ENCODE data around the gene MACROD2. TPM values are rescaled to one million over a fixed set of nuclear protein-coding genes. Genes with fewer than 3 reads are reported as not detected.

MACROD2 gene
- total and polyA plus RNA-seq, 11 donors, result 0.54 to 5.4 (median 2.4) TPM

- H3K4me3 ChIP-seq, result no peak overlapping the region
- H3K4me1 ChIP-seq, result no peaks in the 10 kb centered on the region
- ATAC-seq, result no peak
- WGBS, 4 donors, result 66 to 69% (median 68%) methylated on average over 3 of the region's 3 CpGs
- intact Hi-C loops (cut with DNase I), result no loop called here
- H3K9me3 ChIP-seq, result peaks cover 0 to 3% (median 0%) of the 10 kb centered on the region in 12 donors
- TF ChIP-seq CTCF (IDR thresholded peaks at IDR 0.05) (no peak), POLR2A (IDR thresholded peaks at IDR 0.05) (no peak)
- H3K36me3 ChIP-seq, result no peaks in the 10 kb centered on the region
- no peak for DNase-seq
- H3K27me3 ChIP-seq, result no peaks in the 10 kb centered on the region
- H3K27ac ChIP-seq, result no peak overlapping the region
Measured at GRCh38 chr20:14817101-14817500, 821.8 kb downstream of the MACROD2 start.

DNA sequence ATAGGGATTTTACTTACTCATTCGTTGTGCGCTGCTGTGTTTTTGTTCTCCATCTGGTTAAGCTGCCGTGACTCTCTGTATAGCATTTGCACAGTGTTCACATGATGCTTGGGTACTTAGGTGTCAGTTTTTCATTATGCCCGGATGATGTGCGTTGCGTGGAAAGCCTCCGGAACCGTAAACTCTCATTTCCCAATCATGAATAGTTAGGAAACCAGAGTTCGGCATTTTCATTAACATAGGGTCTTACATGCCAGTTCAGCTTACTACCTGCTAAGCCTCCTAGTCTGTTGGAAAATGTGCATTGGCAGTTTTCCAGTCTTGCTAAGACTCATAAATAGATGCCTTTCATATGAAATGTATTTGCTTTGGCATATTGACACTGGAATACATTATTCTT lies 825.5 kb downstream of the MACROD2 start:
- Histone ChIP-seq H3K4me1 (no peaks in the 10 kb centered on the region), H3K4me3 (no peak overlapping the region), H3K27me3 (no peaks in the 10 kb centered on the region), H3K9me3 (peaks cover 0 to 3% (median 0%) of the 10 kb centered on the region in 12 donors), H3K36me3 (no peaks in the 10 kb centered on the region), H3K27ac (no peak overlapping the region)
- intact Hi-C loops (cut with DNase I), result no loop called here
- TF ChIP-seq CTCF (IDR thresholded peaks at IDR 0.05), result no peak
- TF ChIP-seq POLR2A (IDR thresholded peaks at IDR 0.05), result no peak
- ATAC-seq, result no peak
- 92 to 94% (median 93%) methylated on average over 9 of the region's 9 CpGs for WGBS, 4 donors
- no peak for DNase-seq

- H3K27me3 ChIP-seq, result no peaks in the 10 kb centered on the region
- no peak overlapping the region for H3K4me3 ChIP-seq
- no peaks in the 10 kb centered on the region for H3K4me1 ChIP-seq
- TF ChIP-seq POLR2A (IDR thresholded peaks at IDR 0.05) (no peak), CTCF (IDR thresholded peaks at IDR 0.05) (no peak)
- no peak overlapping the region for H3K27ac ChIP-seq
- no peaks in the 10 kb centered on the region for H3K36me3 ChIP-seq
- DNase-seq (no peak), ATAC-seq (no peak)
- peaks cover 0 to 3% (median 0%) of the 10 kb centered on the region in 12 donors for H3K9me3 ChIP-seq
- intact Hi-C loops (cut with DNase I), result no loop called here
- 77 to 85% (median 80%) methylated on average over 3 of the region's 3 CpGs for WGBS, 4 donors
Measured at GRCh38 chr20:14821251-14821650, 825.9 kb downstream of the MACROD2 start.

DNA sequence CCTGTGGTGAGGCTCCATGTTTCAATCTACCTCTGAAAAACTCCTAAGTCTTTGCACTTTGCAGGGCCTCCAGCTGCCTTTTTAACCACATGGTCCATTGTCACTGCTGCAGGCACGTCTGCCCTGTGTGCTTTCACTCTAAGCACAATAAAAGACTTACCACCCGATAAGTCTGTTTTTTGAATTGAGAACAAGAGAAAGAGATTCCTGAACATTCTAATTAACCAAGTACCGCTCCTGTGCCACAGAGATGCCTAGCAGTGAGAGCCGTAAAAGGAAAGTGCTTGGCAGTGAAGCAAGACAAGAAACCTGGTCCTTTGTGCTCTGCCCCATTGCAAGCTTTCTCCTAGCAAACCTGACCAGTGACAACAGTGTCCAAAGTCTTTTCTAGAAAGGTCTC lies 829.7 kb downstream of the MACROD2 start:
- TF ChIP-seq CTCF (IDR thresholded peaks at IDR 0.05), result no peak
- no peak for TF ChIP-seq POLR2A (IDR thresholded peaks at IDR 0.05)
- Histone ChIP-seq H3K27ac (no peak overlapping the region), H3K9me3 (no peaks in the 10 kb centered on the region), H3K27me3 (no peaks in the 10 kb centered on the region), H3K4me3 (no peak overlapping the region), H3K4me1 (no peaks in the 10 kb centered on the region), H3K36me3 (no peaks in the 10 kb centered on the region)
- DNase-seq, result no peak
- 78 to 87% (median 82%) methylated on average over 4 of the region's 4 CpGs for WGBS, 4 donors
- ATAC-seq, result no peak
- intact Hi-C loops (cut with DNase I), result no loop called here
